Fibroblast of lung (primary cell): ENCODE measurements around the gene HPN. TPM values are rescaled to one million over a fixed set of nuclear protein-coding genes. Genes with fewer than 3 reads are reported as not detected.

Experiments
- DNase-seq, 2 donors: peaks; one replicate each; pipeline versions ENCODE4 v3.0.0 to v3.0.0-alpha.2; 2010; ENCODE audit warnings: low read depth in 2 of 2
- H2AFZ ChIP-seq: 2 replicates; pipeline ENCODE4 v1.5.1; 2012; ENCODE audit warnings: low read length, control low read depth, inconsistent platforms
- H3K27ac ChIP-seq: 2 replicates; pipeline ENCODE4 v1.5.1; 2011; ENCODE audit warnings: low read length, control low read depth; ENCODE audit not compliant: insufficient read depth
- H3K27me3 ChIP-seq: 2 replicates; pipeline ENCODE4 v1.5.1; 2011; ENCODE audit warnings: mild to moderate bottlenecking, low read length; ENCODE audit not compliant: control insufficient read depth, insufficient read depth
- H3K36me3 ChIP-seq: 2 replicates; pipeline ENCODE4 v1.5.1; 2011; ENCODE audit warnings: low read length; ENCODE audit not compliant: control insufficient read depth, insufficient read depth
- H3K4me1 ChIP-seq: 2 replicates; pipeline ENCODE4 v1.5.1; 2011; ENCODE audit warnings: low read length; ENCODE audit not compliant: control insufficient read depth, insufficient read depth; ENCODE audit errors: extremely low read depth
- H3K4me2 ChIP-seq: 2 replicates; pipeline ENCODE4 v1.5.1; 2011; ENCODE audit warnings: low read length, control low read depth; ENCODE audit not compliant: insufficient read depth; ENCODE audit errors: extremely low read depth
- H3K4me3 ChIP-seq, 4 experiments: fragments of 200-600 bp in 1 of 4; sonication (generic) in 1 of 4; replicated peaks in 1 of 4; 2 replicates each; pipeline ENCODE4 v1.5.1; 2011 to 2016; ENCODE audit warnings: low read length in 4 of 4, low read depth in 3 of 4, mild to moderate bottlenecking in 3 of 4, control low read depth in 2 of 4, inconsistent platforms in 1 of 4, mixed read lengths in 1 of 4; ENCODE audit not compliant: insufficient read depth in 1 of 4; ENCODE audit errors: control extremely low read depth in 1 of 4
- H3K79me2 ChIP-seq: 2 replicates; pipeline ENCODE4 v1.5.1; 2012; ENCODE audit warnings: mild to moderate bottlenecking, low read length, inconsistent platforms; ENCODE audit not compliant: control insufficient read depth, insufficient read depth
- H3K9ac ChIP-seq: 2 replicates; pipeline ENCODE4 v1.5.1; 2011; ENCODE audit warnings: mild to moderate bottlenecking, low read length, control low read depth; ENCODE audit not compliant: insufficient read depth
- H3K9me3 ChIP-seq: 2 replicates; pipeline ENCODE4 v1.5.1; 2012; ENCODE audit warnings: low read depth, low read length; ENCODE audit not compliant: control insufficient read depth, insufficient read depth
- H4K20me1 ChIP-seq: 2 replicates; pipeline ENCODE4 v1.5.1; 2011; ENCODE audit warnings: low read length; ENCODE audit not compliant: control insufficient read depth, insufficient read depth; ENCODE audit errors: extremely low read depth
- CTCF ChIP-seq, 2 donors: IDR thresholded peaks in 1 of 2; conservative IDR thresholded peaks in 1 of 2; 1 replicate in 1 of 2; 2 replicates in 1 of 2; pipeline ENCODE4 v1.5.1; 2011 to 2012; ENCODE audit warnings: low read length in 2 of 2, control low read depth in 1 of 2, inconsistent platforms in 1 of 2, low read depth in 1 of 2, mild to moderate bottlenecking in 1 of 2
- EZH2 ChIP-seq: IDR thresholded peaks from 2 replicates; pipeline ENCODE4 v1.5.1; 2012; ENCODE audit warnings: low read length, control low read depth, mild to moderate bottlenecking; ENCODE audit errors: missing control alignments
- polyA plus RNA-seq, 2 donors: library from polyadenylated mRNA; depleted of rRNA in 1 of 2; stranded (reverse) in 1 of 2; unstranded in 1 of 2; fragments of >200 nt; gene quantifications; 2 replicates each; pipeline ENCODE4 v1.2.1, GENCODE V29; 2011 to 2012; ENCODE audit warnings: missing spikeins in 1 of 2
- total RNA-seq: library from RNA; depleted of rRNA; stranded (reverse); fragments of >200 nt; gene quantifications from 2 replicates; pipeline ENCODE4 v1.2.1, GENCODE V29; 2014

HPN gene
- total and polyA plus RNA-seq, 2 donors (not counting 1 experiment from before 2014, with no cell fraction given) = 0.33 TPM; not detected in 1

GRCh38 chr19:35052599-35053190 lies 11.2 kb downstream of the HPN start:
- H2AFZ ChIP-seq = no peak overlapping the region
- H4K20me1 ChIP-seq = no peaks in the 10 kb centered on the region
- peaks cover 6% of the 10 kb centered on the region for H3K27me3 ChIP-seq
- H3K9ac ChIP-seq = no peak overlapping the region
- no peak overlapping the region for H3K4me3 ChIP-seq
- H3K79me2 ChIP-seq = no peaks in the 10 kb centered on the region
- no peaks in the 10 kb centered on the region for H3K4me1 ChIP-seq
- no peak for DNase-seq
- no peak overlapping the region for H3K4me2 ChIP-seq
- no peak for TF ChIP-seq CTCF (conservative IDR thresholded peaks at IDR 0.05 in 1 of 2, IDR thresholded peaks at IDR 0.05 in 1 of 2; ENCODE audit: low read depth in 1 of 2, low read length in 2 of 2)
- TF ChIP-seq EZH2 = no peak
- H3K27ac ChIP-seq = no peak overlapping the region
- no peaks in the 10 kb centered on the region for H3K9me3 ChIP-seq
- H3K36me3 ChIP-seq = no peaks in the 10 kb centered on the region

- H3K4me3 ChIP-seq = no peak overlapping the region
- no peaks in the 10 kb centered on the region for H3K36me3 ChIP-seq
- no peak overlapping the region for H2AFZ ChIP-seq
- TF ChIP-seq EZH2 (no peak), CTCF (conservative IDR thresholded peaks at IDR 0.05 in 1 of 2, IDR thresholded peaks at IDR 0.05 in 1 of 2; ENCODE audit: low read depth in 1 of 2, low read length in 2 of 2) (no peak)
- no peaks in the 10 kb centered on the region for H3K4me1 ChIP-seq
- H3K27ac ChIP-seq = no peak overlapping the region
- DNase-seq = no peak
- peaks cover 6% of the 10 kb centered on the region for H3K27me3 ChIP-seq
- no peak overlapping the region for H3K9ac ChIP-seq
- no peaks in the 10 kb centered on the region for H3K9me3 ChIP-seq
- no peaks in the 10 kb centered on the region for H4K20me1 ChIP-seq
- H3K79me2 ChIP-seq = no peaks in the 10 kb centered on the region
- no peak overlapping the region for H3K4me2 ChIP-seq
Measured at GRCh38 chr19:35053667-35054293, 12.3 kb downstream of the HPN start.

- H3K36me3 ChIP-seq = no peaks in the 10 kb centered on the region
- no peaks in the 10 kb centered on the region for H3K79me2 ChIP-seq
- no peaks in the 10 kb centered on the region for H4K20me1 ChIP-seq
- peaks cover 6% of the 10 kb centered on the region for H3K27me3 ChIP-seq
- no peak overlapping the region for H3K4me2 ChIP-seq
- no peak overlapping the region for H3K27ac ChIP-seq
- H3K9me3 ChIP-seq = no peaks in the 10 kb centered on the region
- no peaks in the 10 kb centered on the region for H3K4me1 ChIP-seq
- H3K9ac ChIP-seq = no peak overlapping the region
- DNase-seq = no peak
- TF ChIP-seq EZH2 (no peak), CTCF (conservative IDR thresholded peaks at IDR 0.05 in 1 of 2, IDR thresholded peaks at IDR 0.05 in 1 of 2; ENCODE audit: low read depth in 1 of 2, low read length in 2 of 2) (no peak)
- H3K4me3 ChIP-seq = no peak overlapping the region
- H2AFZ ChIP-seq = no peak overlapping the region
Measured at GRCh38 chr19:35054626-35055025, 13.1 kb downstream of the HPN start.
